D341Med (cell line): ENCODE measurements around the gene CDPF1.

Experiments
- DNase-seq: peaks from one replicate; pipeline ENCODE4 v3.0.0; 2012; ENCODE audit warnings: low spot score

Gene CDPF1, protein sequence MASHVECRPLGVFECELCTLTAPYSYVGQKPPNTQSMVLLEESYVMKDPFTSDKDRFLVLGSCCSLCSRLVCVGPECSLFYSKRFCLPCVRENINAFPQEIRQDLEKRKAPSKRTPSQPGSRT

DNA sequence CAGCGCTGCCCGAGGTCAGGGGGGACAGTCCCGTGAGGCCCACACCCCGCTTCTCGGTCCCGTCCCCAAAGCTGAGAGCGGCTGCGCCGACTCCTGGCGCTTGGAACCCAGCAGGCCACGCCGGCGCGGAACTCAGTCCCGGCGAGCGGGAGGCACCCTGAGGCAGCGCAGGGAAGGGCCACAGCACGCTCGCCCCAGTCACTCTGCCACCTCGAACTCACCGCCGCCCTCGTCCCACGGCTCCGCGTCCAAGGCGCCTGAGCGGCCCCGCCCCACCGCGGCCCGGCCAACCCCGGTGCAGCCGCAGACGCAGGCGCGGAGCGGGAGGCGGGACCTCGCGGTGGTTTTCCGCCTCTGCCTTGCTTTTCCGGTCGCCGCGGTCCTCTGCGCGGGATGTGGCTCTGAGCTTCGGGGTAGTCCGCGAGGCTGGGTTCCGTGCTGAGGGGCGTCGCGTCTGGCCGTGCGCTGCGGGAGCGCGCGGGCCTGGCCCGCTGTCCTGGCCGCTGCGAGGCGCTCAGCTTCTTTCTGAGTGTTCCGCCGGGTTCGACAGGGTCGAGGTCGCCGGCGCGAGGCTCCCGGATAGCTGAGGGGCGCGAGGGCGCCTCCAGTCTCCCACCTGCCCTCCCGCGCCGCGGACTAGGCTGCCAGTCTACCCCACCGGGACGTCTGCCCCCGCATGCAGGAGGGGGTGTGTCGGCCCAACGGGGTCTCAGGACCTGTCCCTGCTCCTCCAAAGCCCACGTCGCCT, at the start of gene CDPF1:
Gene CDPF1, minus strand, starts transcription at position 259 of the 748 bp plus-strand sequence. CDS start 2,009 bp downstream, outside the sequence.
- peak; percentile 98 for DNase-seq

DNA sequence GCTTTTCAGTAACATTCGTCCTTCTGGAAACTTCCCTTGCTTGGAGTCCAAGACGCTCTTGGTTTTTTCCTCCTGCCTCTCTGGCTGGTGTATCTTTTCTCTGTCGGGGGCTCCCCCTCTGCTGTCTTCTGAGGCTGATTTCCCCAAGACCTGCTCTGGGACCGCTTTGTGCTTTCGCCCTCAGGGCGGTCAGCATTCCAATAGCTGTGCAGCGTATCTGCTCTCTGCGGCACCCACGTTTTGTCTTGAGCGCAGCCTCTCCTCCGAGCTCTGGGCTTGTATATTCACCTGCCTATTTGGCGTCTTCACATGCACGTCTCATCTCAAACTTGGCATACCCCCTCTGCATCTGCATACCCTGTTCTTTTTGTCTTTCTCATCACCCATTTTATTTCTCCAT, 49.0 kb upstream of the CDPF1 start:
- no peak for DNase-seq

DNA sequence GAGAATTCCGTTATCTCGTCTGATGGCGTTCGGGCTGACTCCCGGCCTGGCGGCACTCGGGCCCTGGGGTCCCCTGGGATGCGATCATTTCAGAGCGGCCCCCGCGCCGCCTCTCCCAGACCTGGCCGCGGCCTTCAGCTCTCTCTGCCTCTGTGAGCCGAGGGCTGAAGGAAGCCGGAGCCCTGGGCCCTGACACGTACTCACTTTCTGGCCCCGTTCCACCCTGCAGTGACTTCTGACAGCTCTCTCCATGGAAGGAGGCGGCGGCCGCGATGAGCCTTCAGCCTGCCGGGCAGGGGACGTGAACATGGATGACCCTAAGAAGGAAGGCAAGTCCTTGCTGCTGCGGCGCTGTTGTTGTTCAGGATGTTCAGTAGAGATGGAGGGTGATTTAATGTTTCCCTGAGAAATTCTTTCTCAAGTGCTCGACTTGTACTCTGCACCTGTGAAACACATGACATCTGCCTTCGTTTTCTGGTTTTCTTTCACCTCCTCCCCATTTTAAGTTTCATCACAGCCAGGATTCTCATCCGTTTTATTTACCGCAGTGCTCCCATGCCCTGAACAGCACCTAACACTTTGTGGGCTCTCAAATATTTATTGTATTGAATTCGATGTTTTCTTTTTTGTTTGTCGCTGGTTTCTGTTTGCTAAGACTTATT, 47.2 kb upstream of the CDPF1 start:
- peak; percentile 77 for DNase-seq

DNA sequence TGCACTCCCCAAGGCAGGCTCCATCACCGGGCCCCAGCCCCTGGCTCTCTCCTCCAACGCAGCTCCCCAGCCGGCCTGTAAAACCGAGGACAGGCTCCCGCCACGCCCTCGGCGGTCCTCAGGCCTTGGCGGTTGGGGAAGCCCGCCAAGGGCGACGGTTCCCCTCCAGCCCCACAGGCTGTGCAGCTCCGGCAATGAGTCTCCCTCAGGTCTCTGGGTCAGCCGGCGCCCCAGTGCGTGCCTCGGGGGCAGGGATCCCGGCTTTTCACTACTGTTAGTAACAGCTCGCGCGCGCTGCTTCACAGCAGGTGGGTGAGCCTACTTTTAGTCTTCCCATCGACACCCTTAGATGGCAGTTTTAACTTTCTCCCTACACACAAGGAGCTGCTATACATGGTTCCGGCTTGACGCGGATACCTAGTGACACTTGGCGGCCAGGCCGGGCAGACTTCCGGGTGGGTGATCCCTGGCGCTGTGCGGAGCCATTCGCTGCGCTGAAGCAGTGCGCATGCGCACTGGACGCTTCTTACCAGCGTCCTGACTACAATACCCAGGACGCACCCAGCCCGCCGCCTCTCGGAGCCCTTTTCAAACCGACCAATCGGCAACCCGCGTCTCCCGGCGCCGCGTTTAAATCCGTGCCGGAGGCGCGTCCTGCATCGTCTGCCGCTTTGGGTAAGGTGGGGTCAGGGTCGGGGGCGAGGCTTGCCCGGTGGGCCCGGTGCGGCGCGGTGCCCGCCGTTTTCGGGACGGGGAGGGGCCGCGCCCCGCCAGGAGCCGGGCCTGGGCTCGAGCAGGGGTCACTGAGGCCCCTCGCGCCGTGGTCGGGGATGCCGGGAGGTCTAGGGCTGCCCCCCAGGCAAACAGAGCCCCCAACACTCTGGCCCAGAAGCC, 46.4 kb upstream of the CDPF1 start, which contains the start of gene GTSE1:
Gene GTSE1, plus strand, starts transcription at position 614 of the 894 bp plus-strand sequence. CDS start 531 bp downstream, outside the sequence.
- DNase-seq = peak; percentile 99

DNA sequence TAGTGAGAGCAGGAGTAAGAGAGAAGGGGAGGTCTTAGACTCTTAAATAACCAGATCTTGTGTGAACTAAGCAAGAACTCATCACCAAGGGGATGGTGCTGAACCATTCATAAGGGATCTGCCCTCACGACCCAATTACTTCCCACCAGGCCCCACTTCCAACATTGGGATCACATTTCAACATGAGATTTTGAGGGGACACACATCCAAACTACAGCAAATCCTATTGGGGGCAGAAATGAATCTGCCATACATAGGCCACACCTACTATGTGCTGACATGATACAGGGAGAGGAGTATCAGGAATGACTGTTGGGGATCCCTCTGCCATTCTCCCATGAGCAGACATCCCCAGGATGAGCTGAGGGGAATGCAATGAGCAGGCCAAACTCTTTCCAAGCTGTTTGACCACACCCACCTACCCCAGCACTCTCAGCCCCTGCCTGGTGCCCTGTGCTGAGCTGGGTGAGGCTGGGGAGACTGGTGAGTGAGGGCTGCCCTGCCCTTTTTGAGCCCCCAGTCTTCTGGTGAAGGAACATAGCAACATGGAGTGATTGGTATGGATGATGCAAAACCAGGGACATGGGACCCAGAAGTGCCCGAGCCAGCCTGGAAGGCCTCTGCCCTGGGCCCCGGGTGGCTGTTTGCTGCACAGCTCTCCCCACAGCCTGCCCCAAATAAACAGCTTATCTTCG, 45.3 kb upstream of the CDPF1 start:
- no peak for DNase-seq

DNA sequence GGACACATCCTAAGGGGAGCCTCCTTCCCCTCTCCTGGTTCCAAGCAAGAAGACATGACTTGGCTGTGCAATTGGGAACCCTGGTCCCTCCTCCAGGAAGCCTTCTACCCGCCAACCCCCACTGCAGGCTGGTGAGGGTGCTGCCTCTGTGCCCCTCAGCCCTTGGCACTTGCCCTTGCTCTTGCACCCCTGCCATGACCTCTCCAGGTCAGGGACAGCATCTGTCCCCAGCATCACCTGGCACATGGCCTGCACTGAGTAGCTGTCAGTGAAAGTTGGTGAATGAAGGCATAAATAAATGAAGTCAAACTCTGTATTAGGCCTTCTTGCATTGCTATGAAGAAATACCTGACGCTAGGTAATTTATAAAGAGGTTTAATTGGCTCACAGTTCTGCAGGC, 44.7 kb upstream of the CDPF1 start:
- DNase-seq = no peak

DNA sequence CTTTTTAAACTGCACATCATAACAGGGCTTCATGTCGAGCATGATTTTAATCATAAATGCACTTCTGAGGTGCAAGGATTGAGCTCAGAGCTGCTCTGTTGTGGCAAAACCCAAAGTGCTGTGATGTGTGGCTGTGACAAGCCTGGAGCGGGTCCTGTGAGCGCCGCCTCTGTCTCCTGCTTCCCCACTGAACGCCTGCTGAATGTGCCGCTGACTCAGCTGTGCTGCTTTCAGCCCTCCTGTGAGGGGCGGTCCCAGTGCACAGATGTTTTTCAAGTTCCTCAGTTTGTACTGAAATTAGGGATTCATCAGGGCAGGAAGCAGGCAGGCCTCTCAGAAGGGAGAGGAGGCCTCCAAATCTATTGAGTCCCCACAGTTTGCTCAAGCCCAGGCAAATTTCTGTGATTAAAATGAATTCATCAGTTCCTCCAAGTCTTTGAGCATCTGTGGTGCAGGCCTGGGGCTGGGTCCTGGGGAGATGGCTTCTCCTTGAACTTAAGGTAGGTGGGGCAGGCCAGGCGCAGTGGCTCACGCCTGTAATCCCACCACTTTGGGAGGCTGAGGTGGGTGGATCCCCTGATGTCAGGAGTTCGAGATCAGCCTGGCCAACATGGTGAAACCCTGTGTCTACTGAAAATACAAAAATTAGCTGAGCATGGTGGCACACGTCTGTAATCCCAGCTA, 43.6 kb upstream of the CDPF1 start:
- no peak for DNase-seq

DNA sequence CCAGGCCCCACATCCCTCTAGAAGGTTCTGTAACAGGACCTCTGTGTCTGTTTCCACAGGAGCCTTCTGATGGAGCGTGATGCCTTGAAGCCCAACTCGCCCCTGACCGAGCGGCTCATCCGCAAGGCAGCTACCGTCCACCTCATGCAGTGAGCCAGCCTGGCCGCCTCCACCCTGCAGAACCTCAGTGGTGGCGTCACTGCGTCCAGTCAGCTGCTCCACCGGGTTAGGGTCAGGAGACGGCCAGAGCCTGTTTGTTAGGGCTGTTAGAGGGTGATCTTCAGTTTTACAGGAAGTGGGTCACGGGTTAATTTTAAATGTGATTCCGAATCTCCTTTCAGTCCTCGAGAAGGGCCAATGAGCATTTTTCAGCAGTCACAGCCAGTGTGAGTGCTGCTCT, 42.6 kb upstream of the CDPF1 start:
- no peak for DNase-seq

DNA sequence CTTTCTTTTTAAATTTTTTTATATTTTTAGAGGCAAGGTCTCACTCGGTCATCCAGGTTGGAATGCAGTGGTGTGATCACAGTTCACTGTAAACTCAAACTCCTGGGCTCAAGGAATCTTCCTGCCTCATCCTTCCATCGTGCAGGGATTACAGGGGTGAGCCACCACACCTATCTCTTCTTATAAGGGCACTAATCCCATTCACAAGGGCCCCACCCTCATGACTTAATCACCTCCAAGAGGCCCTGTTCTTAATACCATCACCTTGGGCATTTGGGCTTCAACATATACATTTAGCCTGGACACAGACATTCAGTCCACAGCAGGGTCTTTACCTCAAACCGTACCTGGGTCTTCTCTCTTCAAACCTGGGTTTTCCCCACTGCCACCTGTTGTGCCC, 42.1 kb upstream of the CDPF1 start:
- no peak for DNase-seq

DNA sequence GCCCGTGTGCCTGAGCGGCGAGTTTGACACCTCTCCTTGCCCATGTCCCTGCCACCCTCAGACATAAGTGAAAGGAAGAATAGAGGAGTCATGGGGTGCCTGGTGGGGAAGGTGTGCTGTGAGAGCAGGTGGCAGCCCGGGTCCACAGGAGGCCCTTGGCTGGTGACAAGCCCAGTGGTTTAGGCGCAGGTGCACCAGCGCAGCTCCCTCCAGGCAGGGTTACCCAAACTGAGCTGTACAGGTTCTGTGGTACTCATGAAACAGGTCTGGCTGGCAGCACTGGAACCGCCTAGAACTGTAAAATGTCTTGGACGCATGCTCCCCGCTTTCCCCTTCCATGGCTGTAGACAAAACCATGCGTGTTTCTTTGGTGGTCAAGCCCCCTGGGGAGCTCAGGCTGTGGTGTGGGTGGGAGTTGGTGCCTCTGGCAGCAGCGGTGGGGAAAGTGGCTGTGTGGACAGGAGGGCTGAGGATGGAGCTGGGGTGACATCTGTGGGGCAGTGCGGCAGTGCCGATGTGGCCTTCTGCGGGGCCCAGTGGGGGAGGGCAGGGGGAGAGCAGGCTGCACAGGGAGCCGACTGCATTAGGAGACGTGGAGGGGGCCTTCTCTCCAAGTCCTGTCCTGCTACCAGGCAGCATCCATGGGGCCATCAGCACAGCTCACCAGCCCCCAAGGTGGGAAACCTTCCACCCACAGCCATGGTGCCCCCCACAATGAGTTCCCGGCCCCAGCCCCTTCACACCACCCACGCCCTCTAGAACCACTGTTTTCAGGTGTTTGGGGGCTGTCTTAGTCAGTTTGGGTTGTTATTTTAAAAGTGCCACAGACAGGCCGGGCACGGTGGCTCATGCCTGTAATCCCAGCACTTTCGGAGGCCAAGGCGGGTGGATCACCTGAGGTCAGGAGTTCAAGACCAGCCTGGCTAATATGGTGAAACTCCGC, 41.0 kb upstream of the CDPF1 start:
- DNase-seq = no peak

DNA sequence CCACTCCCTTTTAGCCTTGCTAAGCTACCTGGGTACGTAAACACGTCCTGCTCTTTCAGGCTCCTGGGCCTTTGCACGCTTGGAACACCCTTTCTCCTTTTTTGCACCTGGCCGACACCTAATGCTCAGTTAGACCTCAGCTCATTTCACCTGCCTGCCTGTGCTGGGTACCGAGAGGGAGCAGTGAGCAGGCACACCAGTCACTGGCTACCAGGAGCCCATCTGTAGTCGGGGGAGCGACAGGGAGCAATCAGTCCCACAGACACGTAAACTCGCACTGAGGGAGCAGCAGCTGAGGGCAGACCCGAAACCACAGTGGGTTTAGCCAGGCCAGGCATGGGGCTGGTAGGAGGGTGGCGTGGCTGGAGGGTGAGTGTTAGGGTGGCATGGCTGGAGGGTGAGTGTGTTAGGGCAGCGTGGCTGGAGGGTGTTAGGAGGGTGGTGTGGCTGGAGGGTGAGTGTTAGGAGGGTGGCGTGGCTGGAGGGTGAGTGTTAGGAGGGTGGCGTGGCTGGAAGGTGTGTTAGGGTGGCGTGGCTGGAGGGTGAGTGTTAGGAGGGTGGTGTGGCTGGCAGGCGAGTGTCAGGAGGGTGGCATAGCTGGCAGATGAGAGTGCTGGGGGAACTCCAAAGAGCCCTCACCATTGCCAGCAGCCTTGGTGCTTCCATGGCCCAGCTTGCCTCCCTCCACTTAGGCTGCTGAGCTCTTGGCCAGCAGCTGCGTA, 40.2 kb upstream of the CDPF1 start:
- no peak for DNase-seq

DNA sequence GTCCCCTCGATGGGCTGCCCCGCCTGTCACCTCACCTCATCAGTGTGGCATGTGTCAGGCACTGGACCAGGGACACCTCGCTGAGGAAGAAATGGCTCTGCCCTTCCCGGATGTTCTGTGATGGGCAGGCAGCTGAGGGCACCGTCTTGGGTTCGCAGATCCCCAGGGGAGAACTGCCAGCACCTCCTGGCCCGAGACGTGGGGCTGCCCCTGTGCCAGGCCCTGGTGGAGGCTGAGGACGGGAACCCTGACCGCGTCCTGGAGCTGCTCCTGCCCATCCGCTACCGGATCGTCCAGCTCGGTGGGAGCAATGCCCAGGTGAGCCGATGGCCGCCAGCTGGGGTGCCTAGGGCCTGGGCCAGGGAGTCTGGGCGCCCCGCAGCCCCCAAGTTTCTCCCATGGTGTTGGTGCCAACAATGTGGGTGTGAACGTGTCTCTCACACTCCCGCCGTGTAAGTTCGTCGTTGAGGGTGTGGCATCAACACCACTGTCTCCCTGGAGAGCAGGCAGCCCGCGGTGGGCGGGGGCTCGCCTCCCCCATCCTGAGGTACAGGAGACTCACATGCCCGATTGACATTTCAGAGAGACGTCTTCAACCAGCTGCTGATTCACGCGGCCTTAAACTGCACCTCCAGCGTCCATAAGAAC, 39.3 kb upstream of the CDPF1 start:
- DNase-seq = no peak

DNA sequence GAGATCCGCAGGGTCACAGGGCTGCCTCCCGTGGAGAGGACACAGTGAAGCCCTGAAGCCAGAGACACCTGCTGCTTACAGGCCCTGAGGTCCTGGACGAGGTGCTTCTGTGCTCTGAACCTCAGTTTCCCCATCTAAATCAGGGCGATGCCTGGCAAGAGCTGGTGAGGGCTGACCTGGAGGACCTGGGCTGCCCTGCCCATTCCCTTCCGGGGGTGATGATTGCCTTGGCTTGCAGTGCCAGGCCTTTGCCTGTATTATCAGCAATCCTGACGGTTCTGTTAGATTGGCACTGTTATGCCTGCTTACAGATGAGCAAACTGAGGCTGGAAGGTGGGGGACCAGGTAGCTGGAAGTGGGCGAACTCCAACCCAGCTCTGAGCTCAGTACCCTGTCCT, 38.8 kb upstream of the CDPF1 start:
- no peak for DNase-seq

DNA sequence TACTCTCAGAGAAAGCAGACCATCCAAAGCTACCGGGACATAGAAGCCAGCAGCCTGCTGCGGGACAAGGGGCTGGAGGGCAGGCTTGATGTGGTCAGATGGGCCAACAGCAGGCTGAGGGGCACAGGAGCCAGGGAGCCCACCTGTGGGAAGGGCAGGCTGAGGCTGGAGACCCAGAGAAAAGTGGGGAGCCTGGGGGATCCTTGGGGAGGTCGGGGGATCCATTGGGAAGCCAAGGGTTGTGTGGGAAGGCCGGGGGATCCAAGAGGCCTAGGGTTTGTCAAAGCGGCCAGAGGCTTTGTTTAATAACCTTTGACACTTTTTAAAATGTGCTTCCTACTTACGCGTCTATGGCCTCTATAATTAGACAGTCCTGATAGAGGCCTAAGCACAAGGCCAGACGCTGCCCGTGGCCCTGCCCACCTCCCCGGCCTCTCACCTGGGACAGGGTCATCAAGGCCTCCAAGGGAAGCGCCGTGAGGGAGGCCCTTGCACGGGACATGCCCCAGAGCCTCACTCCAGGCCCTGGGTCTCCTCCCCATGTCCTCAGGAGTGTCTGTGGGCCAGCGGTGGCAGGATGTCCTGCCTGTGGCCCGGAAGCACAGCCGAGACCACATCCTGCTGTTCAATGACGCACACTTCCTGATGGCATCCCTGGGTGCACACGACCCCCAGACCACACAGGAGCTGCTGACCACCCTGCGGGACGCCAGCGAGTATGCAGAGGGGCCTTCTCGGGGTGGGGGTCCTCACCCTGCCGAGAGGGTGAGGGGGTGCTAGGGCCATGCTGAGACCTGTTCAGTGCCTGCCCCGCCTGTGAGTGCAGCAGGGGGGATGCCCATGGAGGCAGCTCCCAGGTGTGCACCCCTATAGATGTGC, 38.0 kb upstream of the CDPF1 start:
- no peak for DNase-seq

DNA sequence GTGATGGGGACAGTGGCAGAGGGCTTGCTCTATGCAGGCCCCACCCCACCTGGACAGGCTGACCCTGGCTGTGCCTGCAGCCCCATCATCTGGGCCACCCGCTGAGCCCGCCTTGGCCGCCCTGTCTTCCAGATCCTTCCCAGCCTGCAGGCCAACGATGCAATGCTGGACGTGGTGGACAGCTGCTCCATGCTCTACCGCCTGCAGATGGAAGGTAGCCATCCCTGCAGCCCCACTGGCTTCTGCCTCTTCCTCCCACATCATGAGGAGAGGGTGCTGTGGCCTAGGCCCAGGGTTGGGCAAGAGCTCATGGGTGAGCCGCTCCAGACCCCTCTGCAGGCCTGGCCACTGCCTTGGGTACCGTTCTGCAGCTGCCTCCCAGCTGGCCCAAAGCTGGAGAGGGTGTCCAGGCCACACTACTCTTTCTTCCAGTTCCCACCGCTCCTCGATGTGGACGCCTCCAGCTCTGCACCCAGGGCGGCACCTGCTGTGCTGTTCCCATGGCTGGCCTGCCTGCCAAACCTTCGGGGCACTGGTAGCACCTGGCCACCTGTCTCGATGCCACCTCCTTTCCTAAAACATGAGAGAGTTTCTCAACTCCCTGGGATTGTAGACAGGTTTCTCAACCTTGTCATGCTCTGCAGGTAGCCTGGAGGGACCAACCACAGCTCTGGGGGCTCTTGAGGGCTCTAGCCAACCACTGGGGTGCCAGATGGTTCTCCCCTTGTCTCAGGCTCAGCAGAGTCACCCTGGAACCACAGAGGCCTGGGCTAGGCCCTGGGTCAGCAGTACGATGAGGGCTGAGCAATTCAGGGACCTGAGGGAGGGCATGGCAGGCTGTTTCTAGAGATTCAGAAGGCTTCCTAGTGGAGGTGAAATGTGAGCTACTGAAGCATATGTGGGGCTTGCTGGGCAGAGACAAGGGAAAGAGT, 37.1 kb upstream of the CDPF1 start:
- DNase-seq = no peak

DNA sequence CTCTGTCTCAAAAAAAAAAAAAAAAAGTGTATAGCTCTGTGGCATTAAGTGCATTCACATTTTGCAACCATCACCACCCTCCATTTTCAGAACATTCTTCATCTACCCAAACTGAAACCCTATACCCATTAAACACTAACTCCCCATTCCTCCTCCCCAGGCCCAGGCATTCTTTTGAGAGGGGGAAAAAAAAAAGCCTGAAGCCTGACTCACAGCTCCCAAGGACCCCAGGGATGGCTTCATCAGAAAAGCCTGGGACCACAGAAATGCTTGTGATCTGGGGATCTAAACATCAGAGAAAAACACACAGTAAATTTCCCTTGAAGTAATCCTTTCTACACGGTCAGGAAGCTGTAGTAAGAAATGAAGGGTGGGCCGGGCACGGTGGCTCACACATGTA, 35.9 kb upstream of the CDPF1 start:
- DNase-seq = no peak
